Activated CD8-positive, alpha-beta T cell treated with anti-CD3 and anti-CD28 coated beads, Interleukin-2, amount 10 ng/mL, durations not matched to agents 7 days and 5 days (primary cell): Measurements from ENCODE around the gene BCL7C. TPM values are rescaled to one million over a fixed set of nuclear protein-coding genes. Genes with fewer than 3 reads are reported as not detected.

ENCODE experiments used
- ATAC-seq: fragments of 150-1000 bp; cut with Tn5 transposase; one replicate; pipeline ENCODE4 v1.10.0; 2021; ENCODE audit warnings: moderate library complexity
- CTCF ChIA-PET: fragments of 350-600 bp; sonication (Branson Sonifier 250); formaldehyde crosslinking; loops from one replicate; lab custom pipeline; 2021; ENCODE audit warnings: antibody characterized with exemption; lab: Charles Lee
- POLR2A ChIA-PET: fragments of 350-600 bp; sonication (Branson Sonifier 250); formaldehyde crosslinking; loops from one replicate; lab custom pipeline; 2021; ENCODE audit warnings: antibody characterized with exemption; lab: Charles Lee
- DNase-seq: peaks from one replicate; pipeline ENCODE4 v3.0.0-alpha.2; 2020
- H3K27ac Mint-ChIP-seq: one replicate; pipeline ENCODE4 v1.8.0; 2021; ENCODE audit warnings: mild to moderate bottlenecking, mixed read lengths
- H3K27me3 Mint-ChIP-seq: one replicate; pipeline ENCODE4 v1.8.0; 2021; ENCODE audit warnings: low read depth, mixed read lengths
- H3K36me3 Mint-ChIP-seq: one replicate; pipeline ENCODE4 v1.8.0; 2021; ENCODE audit warnings: low read depth, mixed read lengths
- H3K4me1 Mint-ChIP-seq: one replicate; pipeline ENCODE4 v1.8.0; 2021; ENCODE audit warnings: low read depth, mixed read lengths
- H3K4me3 Mint-ChIP-seq: one replicate; pipeline ENCODE4 v1.8.0; 2021; ENCODE audit warnings: mild to moderate bottlenecking, mixed read lengths
- H3K9me3 Mint-ChIP-seq: one replicate; pipeline ENCODE4 v1.8.0; 2022; ENCODE audit warnings: mixed read lengths; ENCODE audit not compliant: insufficient read depth
- total RNA-seq, 2 experiments: library from RNA; stranded (reverse); gene quantifications; one replicate each; pipeline ENCODE4 v1.2.3, GENCODE V29; 2021

The BCL7C gene
- total RNA-seq, 2 experiments from 2014 or later = 30.3 to 34.5 TPM

- H3K36me3 Mint-ChIP-seq = no peaks in the 10 kb centered on the region
- DNase-seq (peak; percentile 92), ATAC-seq (peak; percentile 2)
- peaks cover 23% of the 10 kb centered on the region for H3K4me1 Mint-ChIP-seq
- no peaks in the 10 kb centered on the region for H3K27me3 Mint-ChIP-seq
- peak overlapping the region; percentile 97 for H3K4me3 Mint-ChIP-seq
- CTCF ChIA-PET = interaction anchor here (0.6 to 5.3 kb wide), 6 partner anchors 14 to 107 kb away, joined by 3 to 55 read pairs (median 3); no protein-coding TSS in a partner anchor
- POLR2A ChIA-PET = interaction anchor here (0.6 kb wide), 1 partner anchor 47 kb away, joined by 3 read pairs; no protein-coding TSS in a partner anchor
- H3K27ac Mint-ChIP-seq = peak overlapping the region; percentile 99
- no peaks in the 10 kb centered on the region for H3K9me3 Mint-ChIP-seq
Measured at GRCh38 chr16:30921748-30922419, 28.0 kb upstream of the BCL7C start.

- Mint-ChIP-seq H3K36me3 (no peaks in the 10 kb centered on the region), H3K4me3 (peak overlapping the region; percentile 97), H3K9me3 (no peaks in the 10 kb centered on the region), H3K27ac (peak overlapping the region; percentile 99), H3K27me3 (no peaks in the 10 kb centered on the region), H3K4me1 (peaks cover 19% of the 10 kb centered on the region)
- POLR2A ChIA-PET = no interaction called here
- CTCF ChIA-PET = interaction anchor here (2.4 to 5.3 kb wide), 2 partner anchors 20 to 76 kb away, joined by 11 to 55 read pairs; no protein-coding TSS in a partner anchor
- ATAC-seq (no peak), DNase-seq (no peak)
Measured at GRCh38 chr16:30921459-30921747, 27.5 kb upstream of the BCL7C start.

- Mint-ChIP-seq H3K4me3 (no peak overlapping the region), H3K9me3 (no peaks in the 10 kb centered on the region), H3K36me3 (no peaks in the 10 kb centered on the region), H3K27ac (no peak overlapping the region), H3K4me1 (peaks cover 19% of the 10 kb centered on the region), H3K27me3 (no peaks in the 10 kb centered on the region)
- DNase-seq (no peak), ATAC-seq (no peak)
- ChIA-PET CTCF (interaction anchor here (2.4 to 5.3 kb wide), 2 partner anchors 19 to 75 kb away, joined by 11 to 55 read pairs; no protein-coding TSS in a partner anchor), POLR2A (no interaction called here)
Measured at GRCh38 chr16:30920891-30921290, 27.0 kb upstream of the BCL7C start.

GRCh38 chr16:30918614-30919013 is 24.7 kb upstream of the BCL7C start:
- POLR2A ChIA-PET = no interaction called here
- H3K27me3 Mint-ChIP-seq = no peaks in the 10 kb centered on the region
- H3K4me3 Mint-ChIP-seq = no peak overlapping the region
- no peak overlapping the region for H3K27ac Mint-ChIP-seq
- H3K9me3 Mint-ChIP-seq = no peaks in the 10 kb centered on the region
- no peaks in the 10 kb centered on the region for H3K36me3 Mint-ChIP-seq
- CTCF ChIA-PET = interaction anchor here (1.1 to 5.3 kb wide), 4 partner anchors 16 to 76 kb away, joined by 3 to 55 read pairs (median 5); no protein-coding TSS in a partner anchor
- peaks cover 13% of the 10 kb centered on the region for H3K4me1 Mint-ChIP-seq
- no peak for ATAC-seq
- no peak for DNase-seq

GRCh38 chr16:30914830-30915229 is 21.0 kb upstream of the BCL7C start:
- Mint-ChIP-seq H3K36me3 (no peaks in the 10 kb centered on the region), H3K4me3 (no peak overlapping the region), H3K27me3 (no peaks in the 10 kb centered on the region), H3K27ac (no peak overlapping the region), H3K9me3 (no peaks in the 10 kb centered on the region), H3K4me1 (no peaks in the 10 kb centered on the region)
- CTCF ChIA-PET = interaction anchor here (0.8 to 1.6 kb wide), 3 partner anchors 9 to 43 kb away, joined by 3 to 5 read pairs (median 3); no protein-coding TSS in a partner anchor
- POLR2A ChIA-PET = no interaction called here
- DNase-seq (no peak), ATAC-seq (no peak)

GRCh38 chr16:30912794-30913412 is 19.0 kb upstream of the BCL7C start:
- POLR2A ChIA-PET = interaction anchor here (1.2 kb wide), 1 partner anchor 11 kb away, joined by 3 read pairs; no protein-coding TSS in a partner anchor
- Mint-ChIP-seq H3K4me1 (peaks cover 5% of the 10 kb centered on the region), H3K27ac (no peak overlapping the region), H3K9me3 (no peaks in the 10 kb centered on the region), H3K27me3 (no peaks in the 10 kb centered on the region), H3K36me3 (no peaks in the 10 kb centered on the region), H3K4me3 (no peak overlapping the region)
- ATAC-seq = no peak
- CTCF ChIA-PET = interaction anchor here (1.5 to 1.8 kb wide), 3 partner anchors 11 to 68 kb away, joined by 3 to 8 read pairs (median 4); no protein-coding TSS in a partner anchor
- DNase-seq = no peak

GRCh38 chr16:30910427-30911029 is 16.7 kb upstream of the BCL7C start:
- peaks cover 13% of the 10 kb centered on the region for H3K4me1 Mint-ChIP-seq
- H3K27ac Mint-ChIP-seq = no peak overlapping the region
- H3K27me3 Mint-ChIP-seq = no peaks in the 10 kb centered on the region
- no peaks in the 10 kb centered on the region for H3K9me3 Mint-ChIP-seq
- POLR2A ChIA-PET = interaction anchor here (0.7 kb wide), 1 partner anchor 97 kb away, joined by 3 read pairs; no protein-coding TSS in a partner anchor
- H3K36me3 Mint-ChIP-seq = no peaks in the 10 kb centered on the region
- ATAC-seq = no peak
- CTCF ChIA-PET = interaction anchor here (1.9 kb wide), 1 partner anchor 66 kb away, joined by 6 read pairs; no protein-coding TSS in a partner anchor
- no peak for DNase-seq
- H3K4me3 Mint-ChIP-seq = no peak overlapping the region

- POLR2A ChIA-PET = interaction anchor here (0.6 kb wide), 1 partner anchor 201 kb away, joined by 3 read pairs; no protein-coding TSS in a partner anchor
- no peaks in the 10 kb centered on the region for H3K9me3 Mint-ChIP-seq
- peaks cover 38% of the 10 kb centered on the region for H3K4me1 Mint-ChIP-seq
- ATAC-seq (no peak), DNase-seq (no peak)
- no peak overlapping the region for H3K4me3 Mint-ChIP-seq
- CTCF ChIA-PET = interaction anchor here (2.2 kb wide), 1 partner anchor 62 kb away, joined by 15 read pairs; no protein-coding TSS in a partner anchor
- H3K27ac Mint-ChIP-seq = no peak overlapping the region
- H3K36me3 Mint-ChIP-seq = peaks cover 3% of the 10 kb centered on the region
- no peaks in the 10 kb centered on the region for H3K27me3 Mint-ChIP-seq
Measured at GRCh38 chr16:30907064-30907463, 13.2 kb upstream of the BCL7C start.

- Mint-ChIP-seq H3K4me1 (peaks cover 58% of the 10 kb centered on the region), H3K9me3 (no peaks in the 10 kb centered on the region), H3K27me3 (no peaks in the 10 kb centered on the region), H3K27ac (peak overlapping the region; percentile 99), H3K4me3 (peak overlapping the region; percentile 4), H3K36me3 (peaks cover 3% of the 10 kb centered on the region)
- POLR2A ChIA-PET = interaction anchor here (1.0 kb wide), 1 partner anchor 22 kb away, joined by 3 read pairs; no protein-coding TSS in a partner anchor
- no peak for DNase-seq
- ATAC-seq = no peak
- CTCF ChIA-PET = interaction anchor here (0.9 to 1.6 kb wide), 4 partner anchors 59 to 238 kb away, joined by 3 to 6 read pairs (median 4); no protein-coding TSS in a partner anchor
Measured at GRCh38 chr16:30904114-30904780, 10.4 kb upstream of the BCL7C start.

GRCh38 chr16:30903596-30903995 is 9.7 kb upstream of the BCL7C start:
- Mint-ChIP-seq H3K27ac (peak overlapping the region; percentile 99), H3K36me3 (peaks cover 3% of the 10 kb centered on the region), H3K4me1 (peaks cover 55% of the 10 kb centered on the region), H3K9me3 (no peaks in the 10 kb centered on the region), H3K27me3 (no peaks in the 10 kb centered on the region), H3K4me3 (peak overlapping the region; percentile 4)
- DNase-seq (no peak), ATAC-seq (no peak)
- CTCF ChIA-PET = interaction anchor here (1.6 to 7.1 kb wide), 3 partner anchors 38 to 59 kb away, joined by 6 to 127 read pairs (median 22); no protein-coding TSS in a partner anchor
- POLR2A ChIA-PET = interaction anchor here (1.6 to 4.0 kb wide), 5 partner anchors 13 to 243 kb away, joined by 5 to 73 read pairs (median 12); partner anchors contain the start of gene PHKG2
